Activated CD4-positive, alpha-beta memory T cell treated with anti-CD3 and anti-CD28 coated beads for 36 hours (primary cell): ENCODE data around the gene COQ5. TPM values are rescaled to one million over a fixed set of nuclear protein-coding genes. Genes with fewer than 3 reads are reported as not detected.
"Not testable (repeated sequence)": the region's sequence is repeated elsewhere in the genome, so short reads cannot be mapped to it uniquely, and the experiment has no call there.

ENCODE experiments used
- CTCF ChIA-PET: fragments of 350-600 bp; sonication (Branson Sonifier 250); formaldehyde crosslinking; loops from one replicate; lab custom pipeline; 2021; ENCODE audit warnings: antibody characterized with exemption, inconsistent platforms; lab: Charles Lee
- POLR2A ChIA-PET: fragments of 350-600 bp; sonication (Branson Sonifier 250); formaldehyde crosslinking; loops from one replicate; lab custom pipeline; 2021; ENCODE audit warnings: antibody characterized with exemption; lab: Charles Lee
- DNase-seq: peaks from one replicate; pipeline ENCODE4 v3.0.0-alpha.2; 2020
- H3K27ac Mint-ChIP-seq: one replicate; pipeline ENCODE4 v1.8.0; 2021; ENCODE audit warnings: mixed read lengths
- H3K27me3 Mint-ChIP-seq: one replicate; pipeline ENCODE4 v1.8.0; 2021; ENCODE audit warnings: mixed read lengths
- H3K36me3 Mint-ChIP-seq: one replicate; pipeline ENCODE4 v1.8.0; 2021; ENCODE audit warnings: mixed read lengths
- H3K4me1 Mint-ChIP-seq: one replicate; pipeline ENCODE4 v1.8.0; 2021; ENCODE audit warnings: low read depth, mixed read lengths
- H3K4me3 Mint-ChIP-seq: one replicate; pipeline ENCODE4 v1.8.0; 2021; ENCODE audit warnings: mild to moderate bottlenecking, mixed read lengths
- H3K9me3 Mint-ChIP-seq: one replicate; pipeline ENCODE4 v1.8.0; 2021; ENCODE audit warnings: mixed read lengths
- intact Hi-C: fragments of 100-400 bp; cut with micrococcal nuclease; formaldehyde crosslinking; loops from one replicate; pipeline ENCODE4 v1.15.1; 2023
- total RNA-seq, 2 experiments: library from RNA; stranded (reverse); gene quantifications; one replicate each; pipeline ENCODE4 v1.2.3, GENCODE V29; 2021

COQ5 gene
- total RNA-seq, 2 experiments from 2014 or later: 30.1 to 31.6 TPM

DNA sequence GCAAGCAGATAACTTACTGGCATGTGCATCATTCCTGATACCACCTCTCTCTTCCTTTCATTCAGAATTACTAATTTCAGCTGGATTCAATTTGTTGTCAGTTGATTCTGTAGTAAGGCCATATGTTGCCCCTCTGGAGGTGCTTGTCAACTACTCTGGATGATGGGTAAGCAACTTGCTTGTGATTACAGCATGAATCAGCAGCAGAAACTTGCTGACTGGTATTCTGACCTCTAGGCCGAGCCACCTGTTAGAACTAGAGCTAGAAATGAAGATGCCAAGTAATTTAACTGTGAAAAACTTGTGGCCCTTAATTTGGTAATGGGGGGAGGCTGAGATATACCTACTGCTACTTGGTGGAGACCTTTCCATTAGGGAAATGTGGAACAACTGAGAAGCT is 10.3 kb upstream of the COQ5 start:
- H3K27ac Mint-ChIP-seq: peak overlapping the region; percentile 88
- intact Hi-C loops: loop anchor here (5.0 kb wide), 1 partner anchor 337 kb away; the partner anchor contains the start of gene RPLP0
- CTCF ChIA-PET: interaction anchor here (0.8 to 1.5 kb wide), 4 partner anchors 10 to 73 kb away, joined by 3 to 4 read pairs (median 4); partner anchors contain the start of gene COQ5
- peak overlapping the region; percentile 97 for H3K4me3 Mint-ChIP-seq
- peak; percentile 46 for DNase-seq
- H3K9me3 Mint-ChIP-seq: no peaks in the 10 kb centered on the region
- H3K4me1 Mint-ChIP-seq: peaks cover 52% of the 10 kb centered on the region
- H3K27me3 Mint-ChIP-seq: no peaks in the 10 kb centered on the region
- H3K36me3 Mint-ChIP-seq: peaks cover 30% of the 10 kb centered on the region
- POLR2A ChIA-PET: interaction anchor here (0.6 to 1.2 kb wide), 3 partner anchors 10 to 687 kb away, joined by 3 to 8 read pairs (median 5); partner anchors contain the start of gene COQ5

DNA sequence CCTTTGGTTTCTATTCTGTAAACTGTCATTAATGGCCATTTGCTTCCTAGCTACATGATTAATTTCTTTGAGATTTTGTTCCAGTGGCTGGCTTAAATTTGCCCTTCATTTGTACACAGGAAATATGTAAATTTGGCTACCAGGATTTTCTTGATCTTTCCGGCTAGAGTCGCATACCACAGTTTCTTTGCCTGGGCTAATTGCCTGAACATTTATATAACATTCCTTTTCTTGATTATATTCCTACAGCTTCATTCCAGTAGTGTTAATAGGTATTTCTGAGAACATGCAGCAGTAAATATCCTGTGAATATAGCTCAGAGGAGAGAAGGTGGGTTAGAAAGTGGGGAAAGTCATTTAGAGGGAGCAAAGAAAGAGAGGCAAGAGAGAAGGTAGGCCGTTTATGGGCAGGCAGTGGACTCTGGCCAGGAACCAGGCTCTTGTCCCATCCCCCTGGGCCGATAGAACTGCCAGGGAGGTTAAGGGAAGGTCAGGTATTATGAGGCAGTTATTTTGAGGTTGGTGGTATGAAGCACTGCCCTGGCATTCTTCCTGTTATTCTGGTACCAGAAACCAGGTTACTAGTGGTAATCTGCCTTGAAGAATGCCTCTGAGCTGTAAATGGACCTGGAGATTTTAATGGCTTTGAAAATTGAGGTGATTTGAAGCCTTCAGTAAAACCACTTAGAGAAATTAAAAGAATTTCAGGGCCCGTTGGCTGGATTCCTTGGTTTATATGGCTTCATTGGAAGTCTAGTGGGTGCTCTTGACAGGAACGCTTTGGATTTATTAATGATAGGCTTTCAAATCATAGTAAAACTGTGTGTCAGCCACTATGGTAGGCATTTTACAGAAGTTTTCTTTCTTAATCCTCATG is 9.6 kb upstream of the COQ5 start:
- peaks cover 52% of the 10 kb centered on the region for H3K4me1 Mint-ChIP-seq
- ChIA-PET POLR2A (interaction anchor here (0.6 to 2.5 kb wide), 3 partner anchors 9 to 688 kb away, joined by 3 to 11 read pairs (median 8); partner anchors contain the start of genes COQ5 and POP5), CTCF (interaction anchor here (0.8 to 1.5 kb wide), 8 partner anchors 9 to 521 kb away, joined by 3 to 6 read pairs (median 4); partner anchors contain the start of genes COQ5 and DYNLL1)
- H3K27ac Mint-ChIP-seq: peak overlapping the region; percentile 88
- no peak for DNase-seq
- no peaks in the 10 kb centered on the region for H3K27me3 Mint-ChIP-seq
- peaks cover 30% of the 10 kb centered on the region for H3K36me3 Mint-ChIP-seq
- intact Hi-C loops: loop anchor here (5.0 kb wide), 1 partner anchor 336 kb away; the partner anchor contains the start of gene RPLP0
- H3K4me3 Mint-ChIP-seq: peak overlapping the region; percentile 97
- no peaks in the 10 kb centered on the region for H3K9me3 Mint-ChIP-seq

DNA sequence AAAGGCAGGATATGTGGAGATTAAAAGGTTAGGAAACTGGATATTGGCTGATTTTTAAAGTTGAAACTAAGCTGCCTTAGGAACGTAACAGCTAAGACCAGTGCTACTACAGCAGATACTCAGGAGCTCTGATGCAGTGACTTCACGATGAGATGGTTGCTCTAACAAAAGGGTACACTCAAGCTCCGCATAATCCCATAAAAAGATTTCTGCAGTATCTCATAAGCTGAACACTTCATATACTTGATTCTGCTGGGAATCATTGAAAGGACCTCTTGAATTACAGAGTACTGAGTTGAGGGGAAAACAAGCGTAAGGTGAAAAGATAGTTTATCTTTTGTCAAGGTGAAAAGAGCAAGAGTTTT is 8.9 kb upstream of the COQ5 start:
- H3K4me3 Mint-ChIP-seq: peak overlapping the region; percentile 97

DNA sequence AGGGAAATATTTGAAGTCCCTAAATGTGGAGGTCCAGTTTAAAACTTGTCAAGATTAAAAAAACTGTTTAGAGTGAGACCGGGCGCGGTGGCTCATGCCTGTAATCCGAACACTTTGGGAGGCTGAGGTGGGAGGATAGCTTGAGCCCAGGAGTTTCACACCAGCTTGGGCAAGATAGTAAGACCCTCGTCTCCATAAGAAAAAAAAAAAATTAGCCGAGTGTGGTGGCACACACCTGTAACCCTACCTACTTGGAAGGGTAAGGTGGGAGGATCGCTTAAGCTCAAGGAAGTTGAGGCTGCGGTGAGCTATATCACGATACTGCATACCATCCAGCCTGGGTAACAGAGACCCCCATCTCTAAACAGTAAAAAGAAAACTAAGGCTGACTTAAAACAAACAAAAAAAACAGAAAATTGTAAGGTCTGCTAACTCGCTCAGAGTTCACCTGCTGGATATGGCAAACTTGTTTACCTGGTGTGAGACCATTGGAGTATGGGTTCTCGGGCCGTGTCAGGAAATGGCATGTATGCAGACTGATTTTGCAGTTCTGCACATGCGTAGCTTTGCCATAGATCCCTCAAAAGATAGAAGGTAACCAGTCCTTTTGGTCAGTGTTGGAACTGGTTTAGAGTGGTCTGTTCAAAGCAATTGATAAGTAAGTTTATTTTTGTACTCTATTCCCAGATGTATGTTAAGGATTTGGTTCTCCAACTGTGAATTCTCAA is 7.3 kb upstream of the COQ5 start:
- CTCF ChIA-PET: interaction anchor here (1.1 to 2.0 kb wide), 4 partner anchors 45 to 305 kb away, joined by 3 to 4 read pairs (median 4); partner anchors contain the start of genes GATC, POP5, SIRT4 and TRIAP1
- POLR2A ChIA-PET: interaction anchor here (0.6 to 2.5 kb wide), 6 partner anchors 44 to 173 kb away, joined by 3 to 11 read pairs (median 4); partner anchors contain the start of gene POP5
- H3K9me3 Mint-ChIP-seq: no peaks in the 10 kb centered on the region
- H3K27ac Mint-ChIP-seq: peak overlapping the region; percentile 69
- intact Hi-C loops: loop anchor here (5.0 kb wide), 1 partner anchor 334 kb away; the partner anchor contains the start of gene RPLP0
- H3K27me3 Mint-ChIP-seq: no peaks in the 10 kb centered on the region
- DNase-seq: peak; percentile 46
- peaks cover 52% of the 10 kb centered on the region for H3K4me1 Mint-ChIP-seq
- peaks cover 27% of the 10 kb centered on the region for H3K36me3 Mint-ChIP-seq
- peak overlapping the region; percentile 97 for H3K4me3 Mint-ChIP-seq

More for the DNA sequence above, 8.9 kb upstream of the COQ5 start:
- POLR2A ChIA-PET: interaction anchor here (2.5 kb wide), 1 partner anchor 43 kb away, joined by 11 read pairs; the partner anchor contains the start of gene POP5
- CTCF ChIA-PET: interaction anchor here (1.1 to 1.5 kb wide), 6 partner anchors 12 to 522 kb away, joined by 3 to 6 read pairs (median 4); partner anchors contain the start of genes DYNLL1 and SIRT4
- Mint-ChIP-seq H3K36me3 (peaks cover 29% of the 10 kb centered on the region), H3K9me3 (no peaks in the 10 kb centered on the region), H3K27me3 (no peaks in the 10 kb centered on the region), H3K27ac (peak overlapping the region; percentile 88), H3K4me1 (peaks cover 52% of the 10 kb centered on the region)
- no peak for DNase-seq
- intact Hi-C loops: loop anchor here (5.0 kb wide), 1 partner anchor 336 kb away; the partner anchor contains the start of gene RPLP0

DNA sequence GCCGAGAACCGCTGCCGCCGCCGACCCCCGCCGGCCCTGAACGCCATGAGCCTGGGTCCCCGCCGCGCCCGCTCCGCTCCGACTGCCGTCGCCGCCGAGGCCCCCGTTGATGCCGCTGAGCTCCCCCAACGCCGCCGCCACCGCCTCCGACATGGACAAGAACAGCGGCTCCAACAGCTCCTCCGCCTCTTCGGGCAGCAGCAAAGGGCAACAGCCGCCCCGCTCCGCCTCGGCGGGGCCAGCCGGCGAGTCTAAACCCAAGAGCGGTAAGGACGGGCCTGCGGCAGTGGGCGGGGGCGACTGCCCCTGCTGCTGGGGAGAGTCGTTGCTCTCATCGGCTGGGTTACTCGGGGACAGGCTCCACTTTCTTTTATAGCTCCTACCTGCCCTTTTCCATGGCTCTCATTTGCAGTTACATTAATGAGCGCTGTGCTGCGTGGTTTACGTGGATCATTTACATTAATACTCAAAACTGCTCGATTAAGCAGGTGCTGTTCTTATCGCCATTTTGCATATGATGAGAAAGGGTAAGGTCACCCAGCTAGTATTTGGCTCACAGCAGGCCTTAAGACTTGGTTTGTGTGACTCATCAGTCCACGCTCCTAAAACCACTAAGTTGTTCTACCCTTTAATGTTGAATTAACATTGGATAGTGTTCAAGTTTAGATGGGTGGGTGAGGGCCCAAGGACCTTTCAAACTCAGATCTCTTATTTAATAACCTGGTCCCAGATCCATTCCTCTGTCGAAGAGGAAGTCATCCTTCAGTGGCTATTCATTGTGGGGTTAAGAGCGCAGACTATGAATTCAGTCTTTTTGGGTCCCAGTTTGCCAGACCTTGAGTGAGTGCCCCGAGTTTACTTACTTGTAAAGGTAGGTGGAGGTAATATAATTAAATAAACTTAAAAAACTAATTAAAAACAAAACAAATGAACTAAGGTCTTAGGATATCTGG is 6.0 kb upstream of the COQ5 start:
- CTCF ChIA-PET: interaction anchor here (0.6 to 2.1 kb wide), 8 partner anchors 38 to 304 kb away, joined by 3 to 4 read pairs (median 4); partner anchors contain the start of genes GATC, POP5, SRSF9 and TRIAP1
- Mint-ChIP-seq H3K9me3 (no peaks in the 10 kb centered on the region), H3K4me3 (peak overlapping the region; percentile 97), H3K4me1 (peaks cover 44% of the 10 kb centered on the region), H3K36me3 (peaks cover 23% of the 10 kb centered on the region), H3K27ac (peak overlapping the region; percentile 96), H3K27me3 (no peaks in the 10 kb centered on the region)
- intact Hi-C loops: loop anchor here (1.0 to 5.0 kb wide), 5 partner anchors 38 to 333 kb away; partner anchors contain the start of genes COX6A1, DYNLL1, MLEC and POP5
- DNase-seq: peak; percentile 68
- POLR2A ChIA-PET: interaction anchor here (0.8 to 1.7 kb wide), 7 partner anchors 38 to 244 kb away, joined by 3 to 5 read pairs (median 4); partner anchors contain the start of genes DYNLL1, RNU4-1 and RNU4-2

DNA sequence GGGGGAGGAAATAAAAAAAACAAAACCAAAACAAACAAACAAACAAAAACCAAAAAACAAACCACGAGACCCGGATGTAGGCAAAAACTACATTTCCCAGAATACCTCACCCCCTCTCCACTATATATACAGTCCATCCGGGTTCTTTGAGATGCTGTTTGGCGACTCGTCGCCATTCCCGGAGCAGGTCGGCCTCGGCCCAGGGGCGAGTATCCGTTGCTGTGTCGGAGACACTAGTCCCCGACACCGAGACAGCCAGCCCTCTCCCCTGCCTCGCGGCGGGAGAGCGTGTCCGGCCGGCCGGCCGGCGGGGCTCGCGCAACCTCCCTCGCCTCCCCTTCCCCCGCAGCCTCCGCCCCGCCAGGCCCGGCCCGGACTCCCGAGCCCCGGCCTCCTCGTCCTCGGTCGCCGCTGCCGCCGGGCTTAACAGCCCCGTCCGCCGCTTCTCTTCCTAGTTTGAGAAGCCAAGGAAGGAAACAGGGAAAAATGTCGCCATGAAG is 5.3 kb upstream of the COQ5 start, which contains the start of gene RNF10:
TSS of gene RNF10 (plus strand) at position 154 of the 500 bp plus-strand sequence. CDS start 456 bp downstream, outside the sequence.
- ChIA-PET CTCF (interaction anchor here (1.0 to 2.1 kb wide), 5 partner anchors 47 to 114 kb away, joined by 3 to 4 read pairs (median 4); partner anchors contain the start of genes POP5 and SRSF9), POLR2A (interaction anchor here (1.0 to 1.3 kb wide), 2 partner anchors 38 to 243 kb away, joined by 3 to 5 read pairs; partner anchors contain the start of genes DYNLL1 and RNU4-2)
- Mint-ChIP-seq H3K4me1 (peaks cover 43% of the 10 kb centered on the region), H3K27ac (peak within 1 kb of the TSS; percentile 96), H3K36me3 (peaks cover 23% of the 10 kb centered on the region), H3K27me3 (no peaks in the 10 kb centered on the region), H3K9me3 (no peaks in the 10 kb centered on the region), H3K4me3 (peak within 1 kb of the TSS; percentile 97)
- DNase-seq: peak; percentile 80
- intact Hi-C loops: loop anchor here (1.0 to 2.0 kb wide), 4 partner anchors 37 to 153 kb away; partner anchors contain the start of genes COX6A1, DYNLL1, MLEC and POP5

DNA sequence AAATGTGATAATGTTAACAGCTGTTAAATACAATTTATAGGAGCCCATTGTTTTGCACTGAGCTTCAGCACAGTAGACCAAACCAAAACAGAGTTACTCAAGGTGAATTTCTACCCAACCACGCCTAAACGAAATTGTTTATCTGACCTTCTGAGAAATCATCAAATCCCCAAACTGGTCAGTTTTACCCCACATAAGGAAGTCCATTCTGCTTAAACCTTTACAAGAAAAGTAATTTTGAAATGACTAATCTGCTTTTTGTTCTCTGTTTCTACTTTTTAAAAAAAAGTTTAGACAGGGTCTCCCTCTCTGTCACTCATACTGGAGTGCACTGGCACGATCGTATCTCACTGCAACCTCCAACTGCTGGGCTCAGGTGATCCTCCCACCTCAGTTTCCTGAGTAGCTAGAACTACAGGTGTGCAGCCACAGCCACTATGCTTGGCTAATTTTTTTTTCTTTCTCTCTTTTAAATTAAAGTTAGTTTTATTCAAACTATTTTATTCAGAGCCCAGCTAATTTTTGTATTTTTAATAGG is 3.8 kb upstream of the COQ5 start:
- no peak overlapping the region for H3K4me3 Mint-ChIP-seq
- POLR2A ChIA-PET: interaction anchor here (0.6 kb wide), 1 partner anchor 1734 kb away, joined by 3 read pairs; no protein-coding TSS in a partner anchor
- H3K9me3 Mint-ChIP-seq: no peaks in the 10 kb centered on the region

DNA sequence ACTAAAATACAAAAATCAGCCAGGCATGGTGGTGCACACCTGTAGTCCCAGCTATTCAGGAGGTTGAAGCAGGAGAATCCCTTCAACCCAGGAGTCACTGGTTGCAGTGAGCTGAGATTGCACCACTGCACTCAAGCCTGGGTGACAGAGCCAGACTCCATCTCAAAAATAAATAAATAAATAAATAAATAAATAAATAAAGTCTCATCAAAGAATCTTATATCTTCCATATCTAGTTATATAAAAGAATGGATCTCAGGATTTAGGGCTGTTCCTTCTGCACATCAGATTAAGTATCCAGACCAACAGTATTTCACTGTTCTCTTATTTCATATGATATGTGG is 1.4 kb upstream of the COQ5 start:
- H3K27me3 Mint-ChIP-seq, H3K9me3 Mint-ChIP-seq, intact Hi-C loops, H3K4me3 Mint-ChIP-seq, CTCF ChIA-PET, DNase-seq: not testable (repeated sequence)
- POLR2A ChIA-PET: interaction anchor here (2.4 kb wide), 1 partner anchor 239 kb away, joined by 14 read pairs; the partner anchor contains the start of gene RNU4-2
- peaks cover 12% of the 10 kb centered on the region for H3K36me3 Mint-ChIP-seq
- H3K4me1 Mint-ChIP-seq: peaks cover 19% of the 10 kb centered on the region
- peak overlapping the region; percentile 97 for H3K27ac Mint-ChIP-seq

More for the DNA sequence above, 3.8 kb upstream of the COQ5 start:
- peak; percentile 14 for DNase-seq
- Mint-ChIP-seq H3K27me3 (no peaks in the 10 kb centered on the region), H3K27ac (peak overlapping the region; percentile 4), H3K4me1 (peaks cover 33% of the 10 kb centered on the region), H3K36me3 (peaks cover 17% of the 10 kb centered on the region)
- intact Hi-C loops: no loop called here
- CTCF ChIA-PET: no interaction called here

DNA sequence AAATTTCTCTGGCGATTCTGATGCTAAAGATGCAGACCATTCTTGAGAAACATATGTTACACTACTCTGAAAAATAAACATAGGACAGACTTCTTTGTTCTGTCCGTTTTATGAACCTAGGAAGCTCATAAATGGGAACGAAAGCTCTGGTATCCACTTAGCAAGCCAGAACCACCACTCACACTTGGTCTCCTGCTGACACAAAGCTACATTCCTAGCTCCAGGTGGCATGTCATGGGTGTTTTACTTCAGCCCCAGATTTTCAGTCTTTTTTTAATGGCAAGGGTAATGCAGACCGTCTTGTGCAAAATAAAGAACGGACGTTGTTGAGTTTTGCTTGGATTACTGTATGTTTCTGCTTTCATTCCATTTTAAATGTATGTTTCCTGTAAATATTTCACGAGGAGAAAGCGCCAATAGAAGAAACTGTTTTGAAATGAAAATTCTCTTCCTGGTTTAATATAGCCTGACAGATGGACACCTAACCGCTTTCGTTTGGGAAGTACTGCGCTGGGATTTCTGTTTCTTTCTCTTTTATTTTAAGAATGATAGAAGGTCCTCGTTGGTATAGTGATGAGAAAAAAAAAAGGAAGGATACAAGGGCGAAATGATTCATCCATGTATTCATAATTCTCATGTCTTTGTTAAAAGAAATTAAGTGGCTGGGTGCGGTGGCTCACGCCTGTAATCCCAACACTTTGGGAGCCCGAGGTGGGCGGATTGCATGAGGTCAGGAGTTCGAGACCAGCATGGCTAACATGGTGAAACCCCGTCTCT is 871 bp upstream of the COQ5 start:
- DNase-seq: peak; percentile 35
- intact Hi-C loops: loop anchor here (2.0 kb wide), 2 partner anchors 61 to 213 kb away; partner anchors contain the start of gene SRSF9

More for the DNA sequence above, 871 bp upstream of the COQ5 start:
- peaks cover 8% of the 10 kb centered on the region for H3K36me3 Mint-ChIP-seq
- H3K4me3 Mint-ChIP-seq: peak overlapping the region; percentile 100
- H3K9me3 Mint-ChIP-seq: no peaks in the 10 kb centered on the region
- ChIA-PET POLR2A (interaction anchor here (1.6 to 2.4 kb wide), 2 partner anchors 9 to 238 kb away, joined by 8 to 14 read pairs; partner anchors contain the start of gene RNU4-2), CTCF (interaction anchor here (0.8 to 1.5 kb wide), 4 partner anchors 9 to 61 kb away, joined by 3 to 4 read pairs (median 3); partner anchors contain the start of genes DYNLL1 and SRSF9)
- peak overlapping the region; percentile 97 for H3K27ac Mint-ChIP-seq
- no peaks in the 10 kb centered on the region for H3K27me3 Mint-ChIP-seq
- peaks cover 19% of the 10 kb centered on the region for H3K4me1 Mint-ChIP-seq
